Neural cell (in vitro differentiated cells): ENCODE results near the gene AMFR.

Experiments used
- EP300 ChIP-seq: fragments of 450-650 bp; conservative IDR thresholded peaks from 2 replicates; pipeline ENCODE4 v1.6.1; 2014; ENCODE audit warnings: antibody characterized with exemption, mild to moderate bottlenecking, moderate library complexity; ENCODE audit not compliant: poor library complexity, severe bottlenecking
- EZH2 ChIP-seq: fragments of 200-600, 300-800 bp; shearing (Covaris generic), sonication (generic); IDR thresholded peaks from 2 replicates; pipeline ENCODE4 v1.6.1; 2014; ENCODE audit warnings: antibody characterized with exemption, low read length, borderline replicate concordance, mild to moderate bottlenecking; ENCODE audit not compliant: insufficient read depth, poor library complexity, severe bottlenecking
- POLR2AphosphoS5 ChIP-seq: IDR thresholded peaks from 2 replicates; pipeline ENCODE4 v1.6.1; 2012
- RAD21 ChIP-seq: fragments of 450-650 bp; conservative IDR thresholded peaks from 2 replicates; pipeline ENCODE4 v1.6.1; 2014; ENCODE audit warnings: antibody characterized with exemption, mild to moderate bottlenecking, moderate library complexity
- SMC3 ChIP-seq: fragments of 450-650 bp; conservative IDR thresholded peaks from 2 replicates; pipeline ENCODE4 v1.6.1; 2014; ENCODE audit warnings: antibody characterized with exemption, mild to moderate bottlenecking, moderate library complexity; ENCODE audit not compliant: poor library complexity
- TF ChIP-seq, protein P1 (sequence below): fragments of 450-650 bp; IDR thresholded peaks from 2 replicates; pipeline ENCODE4 v1.5.1; 2014; ENCODE audit warnings: antibody characterized with exemption, mild to moderate bottlenecking, moderate library complexity; ENCODE audit not compliant: poor library complexity, severe bottlenecking
- TF ChIP-seq, protein P2 (sequence below): IDR thresholded peaks from 2 replicates; pipeline ENCODE4 v1.6.1; 2012; ENCODE audit warnings: borderline replicate concordance

DNA sequence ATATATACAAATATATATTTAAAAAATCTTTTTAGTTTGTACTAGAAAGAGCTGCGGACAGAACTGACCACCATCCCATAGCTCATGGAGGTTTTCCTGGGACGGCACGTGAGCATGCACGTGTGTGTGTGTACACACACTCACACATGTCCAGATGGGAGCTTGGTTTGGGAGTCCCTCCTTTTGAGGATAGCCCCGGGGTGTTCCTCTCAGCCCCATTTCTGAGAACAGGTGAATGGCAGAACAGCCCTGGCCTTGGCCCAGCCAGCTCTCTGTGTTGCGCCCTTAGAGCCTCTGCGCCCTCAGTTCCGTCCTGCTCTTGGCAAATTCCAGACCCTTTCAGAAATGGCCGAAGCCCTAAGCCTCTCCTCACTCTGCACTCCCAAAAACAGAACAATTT, 70.1 kb downstream of the AMFR start:
- TF ChIP-seq, protein P1, sequence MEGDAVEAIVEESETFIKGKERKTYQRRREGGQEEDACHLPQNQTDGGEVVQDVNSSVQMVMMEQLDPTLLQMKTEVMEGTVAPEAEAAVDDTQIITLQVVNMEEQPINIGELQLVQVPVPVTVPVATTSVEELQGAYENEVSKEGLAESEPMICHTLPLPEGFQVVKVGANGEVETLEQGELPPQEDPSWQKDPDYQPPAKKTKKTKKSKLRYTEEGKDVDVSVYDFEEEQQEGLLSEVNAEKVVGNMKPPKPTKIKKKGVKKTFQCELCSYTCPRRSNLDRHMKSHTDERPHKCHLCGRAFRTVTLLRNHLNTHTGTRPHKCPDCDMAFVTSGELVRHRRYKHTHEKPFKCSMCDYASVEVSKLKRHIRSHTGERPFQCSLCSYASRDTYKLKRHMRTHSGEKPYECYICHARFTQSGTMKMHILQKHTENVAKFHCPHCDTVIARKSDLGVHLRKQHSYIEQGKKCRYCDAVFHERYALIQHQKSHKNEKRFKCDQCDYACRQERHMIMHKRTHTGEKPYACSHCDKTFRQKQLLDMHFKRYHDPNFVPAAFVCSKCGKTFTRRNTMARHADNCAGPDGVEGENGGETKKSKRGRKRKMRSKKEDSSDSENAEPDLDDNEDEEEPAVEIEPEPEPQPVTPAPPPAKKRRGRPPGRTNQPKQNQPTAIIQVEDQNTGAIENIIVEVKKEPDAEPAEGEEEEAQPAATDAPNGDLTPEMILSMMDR: no peak
- TF ChIP-seq EZH2 (no peak), EP300 (no peak), RAD21 (no peak), POLR2AphosphoS5 (no peak), SMC3 (no peak)
- TF ChIP-seq, protein P2, sequence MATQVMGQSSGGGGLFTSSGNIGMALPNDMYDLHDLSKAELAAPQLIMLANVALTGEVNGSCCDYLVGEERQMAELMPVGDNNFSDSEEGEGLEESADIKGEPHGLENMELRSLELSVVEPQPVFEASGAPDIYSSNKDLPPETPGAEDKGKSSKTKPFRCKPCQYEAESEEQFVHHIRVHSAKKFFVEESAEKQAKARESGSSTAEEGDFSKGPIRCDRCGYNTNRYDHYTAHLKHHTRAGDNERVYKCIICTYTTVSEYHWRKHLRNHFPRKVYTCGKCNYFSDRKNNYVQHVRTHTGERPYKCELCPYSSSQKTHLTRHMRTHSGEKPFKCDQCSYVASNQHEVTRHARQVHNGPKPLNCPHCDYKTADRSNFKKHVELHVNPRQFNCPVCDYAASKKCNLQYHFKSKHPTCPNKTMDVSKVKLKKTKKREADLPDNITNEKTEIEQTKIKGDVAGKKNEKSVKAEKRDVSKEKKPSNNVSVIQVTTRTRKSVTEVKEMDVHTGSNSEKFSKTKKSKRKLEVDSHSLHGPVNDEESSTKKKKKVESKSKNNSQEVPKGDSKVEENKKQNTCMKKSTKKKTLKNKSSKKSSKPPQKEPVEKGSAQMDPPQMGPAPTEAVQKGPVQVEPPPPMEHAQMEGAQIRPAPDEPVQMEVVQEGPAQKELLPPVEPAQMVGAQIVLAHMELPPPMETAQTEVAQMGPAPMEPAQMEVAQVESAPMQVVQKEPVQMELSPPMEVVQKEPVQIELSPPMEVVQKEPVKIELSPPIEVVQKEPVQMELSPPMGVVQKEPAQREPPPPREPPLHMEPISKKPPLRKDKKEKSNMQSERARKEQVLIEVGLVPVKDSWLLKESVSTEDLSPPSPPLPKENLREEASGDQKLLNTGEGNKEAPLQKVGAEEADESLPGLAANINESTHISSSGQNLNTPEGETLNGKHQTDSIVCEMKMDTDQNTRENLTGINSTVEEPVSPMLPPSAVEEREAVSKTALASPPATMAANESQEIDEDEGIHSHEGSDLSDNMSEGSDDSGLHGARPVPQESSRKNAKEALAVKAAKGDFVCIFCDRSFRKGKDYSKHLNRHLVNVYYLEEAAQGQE: no peak
